Body of pancreas (tissue), 4 donors: ENCODE measurements around the gene PIGP. TPM values are rescaled to one million over a fixed set of nuclear protein-coding genes. Genes with fewer than 3 reads are reported as not detected.

Experiments
- ATAC-seq: fragments of 150-250 bp; one replicate; pipeline ENCODE4 v1.9.1; 2016
- DNase-seq, 4 donors: peaks; one replicate each; pipeline ENCODE4 v3.0.0-alpha.2; 2019
- H3K27ac ChIP-seq, 4 donors: fragments of 200-600 bp; sonication (generic); 1 replicate in 3 of 4; 2 replicates in 1 of 4; pipeline versions ENCODE4 v1.5.1 to v1.6.1; 2016 to 2019; ENCODE audit warnings: mild to moderate bottlenecking in 1 of 4, mixed read lengths in 1 of 4, moderate library complexity in 1 of 4
- H3K27me3 ChIP-seq, 2 donors: fragments of 200-600 bp; sonication (generic); one replicate each; pipeline ENCODE4 v1.6.0; 2016; ENCODE audit warnings: mild to moderate bottlenecking in 1 of 2
- H3K36me3 ChIP-seq, 2 donors: fragments of 200-600 bp; sonication (generic); replicated peaks in 1 of 2; 2 replicates each; pipeline ENCODE4 v1.5.1; 2016; ENCODE audit warnings: low read depth in 2 of 2; ENCODE audit not compliant: insufficient read depth in 1 of 2
- H3K4me1 ChIP-seq: fragments of 200-600 bp; sonication (generic); one replicate; pipeline ENCODE4 v1.6.0; 2016
- H3K4me3 ChIP-seq, 2 donors: fragments of 200-600 bp; sonication (generic); 1 replicate in 1 of 2; 2 replicates in 1 of 2; pipeline ENCODE4 v1.5.1; 2016 to 2019
- H3K9me3 ChIP-seq, 3 donors: fragments of 200-600 bp; sonication (generic); 1 replicate in 2 of 3; 2 replicates in 1 of 3; pipeline ENCODE4 v1.5.1; 2016
- POLR2A ChIP-seq, 3 donors: fragments of 450-650 bp; IDR thresholded peaks; one replicate each; pipeline ENCODE4 v1.6.1; 2016; ENCODE audit warnings: antibody characterized with exemption in 3 of 3, mild to moderate bottlenecking in 2 of 3
- WGBS, 2 donors: methylation state at CpG; one replicate each; pipeline ENCODE4 v1.1.5; 2017; 5-methylcytosine and 5-hydroxymethylcytosine counted together
- intact Hi-C: fragments of 100-400 bp; cut with DNase I; formaldehyde crosslinking; loops from one replicate; pipeline ENCODE4 v1.15.1; 2023
- total RNA-seq, 2 donors: library from RNA; depleted of rRNA; stranded (reverse); fragments of >200 nt; gene quantifications; one replicate each; pipeline ENCODE4 v1.1.0, GENCODE V29; 2016
- TF ChIP-seq, protein P1 (sequence below), 7 experiments: fragments of 450-650 bp in 4 of 7; fragments of 200-600 bp in 3 of 7; sonication (generic) in 3 of 7; IDR thresholded peaks; one replicate each; pipeline ENCODE4 v1.5.1; 2016 to 2019; ENCODE audit warnings: antibody characterized with exemption in 7 of 7

Gene PIGP
- total RNA-seq, 2 donors from 2014 or later: 4.3 to 7.5 TPM

DNA sequence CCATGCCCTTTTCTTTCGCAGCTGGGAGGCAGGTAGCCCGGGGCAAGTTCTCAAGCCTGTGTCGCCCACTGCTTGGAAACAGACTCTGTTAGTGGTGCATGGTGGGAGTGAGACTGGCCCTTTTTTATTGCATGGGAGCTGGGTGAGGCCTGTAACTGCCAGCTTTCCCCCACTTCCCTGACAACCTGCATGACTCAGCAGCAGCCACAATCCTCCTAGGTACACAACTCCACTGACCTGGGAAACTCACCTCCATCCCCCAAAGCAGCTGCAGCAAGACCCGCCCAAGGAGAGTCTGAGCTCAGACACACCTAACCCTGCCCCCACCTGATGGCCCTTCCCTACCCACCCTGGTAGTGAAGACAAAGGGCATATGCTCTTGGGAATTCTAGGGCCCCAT is 25.8 kb downstream of the PIGP start:
- ATAC-seq: no peak
- H3K4me3 ChIP-seq: no peak overlapping the region
- intact Hi-C loops: no loop called here
- no peaks in the 10 kb centered on the region for H3K36me3 ChIP-seq
- no peaks in the 10 kb centered on the region for H3K9me3 ChIP-seq
- H3K27me3 ChIP-seq: no peaks in the 10 kb centered on the region
- no peak overlapping the region for H3K27ac ChIP-seq
- WGBS, 2 donors: 86 to 97% methylated on average over 2 to 4 of the region's 4 CpGs
- TF ChIP-seq POLR2A (IDR thresholded peaks at IDR 0.05): no peak
- TF ChIP-seq, protein P1, sequence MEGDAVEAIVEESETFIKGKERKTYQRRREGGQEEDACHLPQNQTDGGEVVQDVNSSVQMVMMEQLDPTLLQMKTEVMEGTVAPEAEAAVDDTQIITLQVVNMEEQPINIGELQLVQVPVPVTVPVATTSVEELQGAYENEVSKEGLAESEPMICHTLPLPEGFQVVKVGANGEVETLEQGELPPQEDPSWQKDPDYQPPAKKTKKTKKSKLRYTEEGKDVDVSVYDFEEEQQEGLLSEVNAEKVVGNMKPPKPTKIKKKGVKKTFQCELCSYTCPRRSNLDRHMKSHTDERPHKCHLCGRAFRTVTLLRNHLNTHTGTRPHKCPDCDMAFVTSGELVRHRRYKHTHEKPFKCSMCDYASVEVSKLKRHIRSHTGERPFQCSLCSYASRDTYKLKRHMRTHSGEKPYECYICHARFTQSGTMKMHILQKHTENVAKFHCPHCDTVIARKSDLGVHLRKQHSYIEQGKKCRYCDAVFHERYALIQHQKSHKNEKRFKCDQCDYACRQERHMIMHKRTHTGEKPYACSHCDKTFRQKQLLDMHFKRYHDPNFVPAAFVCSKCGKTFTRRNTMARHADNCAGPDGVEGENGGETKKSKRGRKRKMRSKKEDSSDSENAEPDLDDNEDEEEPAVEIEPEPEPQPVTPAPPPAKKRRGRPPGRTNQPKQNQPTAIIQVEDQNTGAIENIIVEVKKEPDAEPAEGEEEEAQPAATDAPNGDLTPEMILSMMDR (IDR thresholded peaks at IDR 0.05): no peak
- no peak for DNase-seq
- no peaks in the 10 kb centered on the region for H3K4me1 ChIP-seq

DNA sequence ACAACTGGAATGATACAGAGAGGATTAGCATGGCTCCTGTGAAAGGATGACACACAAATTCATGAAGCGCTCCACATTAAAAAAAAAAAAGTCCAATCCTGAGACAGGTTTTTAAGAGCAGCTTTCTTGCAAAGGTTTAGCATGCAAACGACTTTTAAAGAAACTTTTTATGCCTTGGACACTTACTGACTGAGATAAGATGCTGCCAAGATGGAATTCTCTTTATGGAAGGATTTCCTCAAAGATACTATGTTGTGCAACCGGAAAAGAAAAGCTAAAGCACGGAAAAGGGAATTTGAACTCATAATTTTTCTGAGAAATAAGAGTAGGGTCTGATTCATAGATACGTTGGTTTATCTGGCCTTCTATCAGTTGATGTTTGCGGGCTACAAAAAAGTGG is 27.3 kb downstream of the PIGP start:
- Histone ChIP-seq H3K4me1 (no peaks in the 10 kb centered on the region), H3K27me3 (no peaks in the 10 kb centered on the region), H3K4me3 (no peak overlapping the region), H3K9me3 (no peaks in the 10 kb centered on the region), H3K36me3 (no peaks in the 10 kb centered on the region), H3K27ac (no peak overlapping the region)
- intact Hi-C loops: no loop called here
- ATAC-seq (no peak), DNase-seq (no peak)
- WGBS, 2 donors: 73 to 78% methylated on average over 6 of the region's 6 CpGs
- no peak for TF ChIP-seq POLR2A (IDR thresholded peaks at IDR 0.05)
- TF ChIP-seq, protein P1 (IDR thresholded peaks at IDR 0.05): no peak

DNA sequence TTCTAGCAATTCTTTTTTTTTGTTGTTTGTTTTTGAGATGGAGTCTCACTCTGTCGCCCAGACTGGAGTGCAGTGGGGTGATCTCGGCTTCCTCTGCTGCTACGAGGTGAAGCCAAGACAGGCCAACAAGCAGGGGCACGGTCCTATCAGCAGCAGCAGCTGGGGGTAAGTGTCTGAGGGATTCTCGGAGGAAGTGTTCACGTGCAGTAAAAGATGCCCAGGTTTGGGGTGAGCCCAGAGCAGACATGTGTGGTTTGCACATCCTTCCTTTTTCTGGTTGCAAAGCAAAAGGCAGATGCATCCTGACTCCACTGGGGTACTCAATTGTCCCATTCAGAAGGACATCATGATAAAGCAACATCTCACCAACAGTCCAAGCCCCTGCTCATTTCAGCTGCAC is 27.7 kb downstream of the PIGP start:
- no peak for TF ChIP-seq POLR2A (IDR thresholded peaks at IDR 0.05)
- TF ChIP-seq, protein P1 (IDR thresholded peaks at IDR 0.05): no peak
- intact Hi-C loops: no loop called here
- Histone ChIP-seq H3K4me3 (no peak overlapping the region), H3K36me3 (no peaks in the 10 kb centered on the region), H3K9me3 (no peaks in the 10 kb centered on the region), H3K27ac (no peak overlapping the region), H3K27me3 (no peaks in the 10 kb centered on the region), H3K4me1 (no peaks in the 10 kb centered on the region)
- DNase-seq (no peak), ATAC-seq (no peak)
- WGBS, 2 donors: 67 to 69% methylated on average over 6 of the region's 6 CpGs

DNA sequence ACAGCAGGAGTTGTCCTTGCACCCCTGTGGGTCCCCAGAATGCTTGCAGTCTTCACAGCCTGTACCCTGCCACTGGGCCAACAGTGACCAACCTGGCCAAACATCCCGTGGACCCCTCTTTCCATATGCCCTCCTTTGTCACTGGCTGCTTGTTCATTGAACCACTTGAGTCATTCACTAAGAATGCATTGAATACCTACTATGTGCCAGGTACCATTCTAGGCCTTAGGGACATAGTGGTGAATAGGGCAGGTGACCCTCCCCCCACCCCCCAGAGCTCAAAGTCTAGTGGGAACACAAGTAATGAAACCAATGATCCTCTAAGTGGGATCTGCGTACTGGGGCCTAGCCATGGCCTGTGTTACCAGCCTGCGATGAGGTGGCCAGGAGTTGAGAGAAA is 28.2 kb downstream of the PIGP start:
- H3K27me3 ChIP-seq: no peaks in the 10 kb centered on the region
- H3K9me3 ChIP-seq: no peaks in the 10 kb centered on the region
- DNase-seq: no peak
- no peak overlapping the region for H3K27ac ChIP-seq
- intact Hi-C loops: no loop called here
- H3K4me1 ChIP-seq: no peaks in the 10 kb centered on the region
- TF ChIP-seq, protein P1 (IDR thresholded peaks at IDR 0.05): no peak
- no peak for TF ChIP-seq POLR2A (IDR thresholded peaks at IDR 0.05)
- 89 to 94% methylated on average over 3 of the region's 3 CpGs for WGBS, 2 donors
- no peaks in the 10 kb centered on the region for H3K36me3 ChIP-seq
- H3K4me3 ChIP-seq: no peak overlapping the region
- ATAC-seq: no peak

DNA sequence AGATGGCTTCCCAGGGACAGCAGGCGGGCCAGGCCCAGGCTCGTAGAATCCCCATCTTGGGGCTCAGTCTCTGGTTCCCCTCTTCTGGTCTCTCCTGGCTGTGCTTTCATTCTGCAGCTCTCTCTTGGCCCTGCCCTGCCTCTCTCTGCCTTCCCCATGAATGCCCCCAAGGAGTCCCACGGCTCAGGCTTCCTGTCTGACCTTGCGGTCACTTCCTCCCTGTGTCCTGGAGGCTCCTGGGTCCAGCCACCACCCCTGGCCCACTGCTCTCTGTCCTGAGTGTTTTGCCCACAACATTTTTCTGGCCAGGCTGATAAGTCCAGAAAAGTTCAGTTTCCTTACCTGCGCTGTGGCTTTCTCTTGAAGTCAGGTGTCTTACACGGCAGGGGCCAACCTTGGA is 29.1 kb downstream of the PIGP start:
- Histone ChIP-seq H3K27me3 (no peaks in the 10 kb centered on the region), H3K36me3 (no peaks in the 10 kb centered on the region), H3K4me1 (no peaks in the 10 kb centered on the region), H3K27ac (no peak overlapping the region), H3K4me3 (no peak overlapping the region), H3K9me3 (no peaks in the 10 kb centered on the region)
- no peak for DNase-seq
- ATAC-seq: no peak
- TF ChIP-seq, protein P1 (IDR thresholded peaks at IDR 0.05): no peak
- no peak for TF ChIP-seq POLR2A (IDR thresholded peaks at IDR 0.05)
- WGBS, 2 donors: 83 to 94% methylated on average over 5 to 6 of the region's 6 CpGs
- intact Hi-C loops: no loop called here
